Measurements from ENCODE around the gene ALK.

DNA sequence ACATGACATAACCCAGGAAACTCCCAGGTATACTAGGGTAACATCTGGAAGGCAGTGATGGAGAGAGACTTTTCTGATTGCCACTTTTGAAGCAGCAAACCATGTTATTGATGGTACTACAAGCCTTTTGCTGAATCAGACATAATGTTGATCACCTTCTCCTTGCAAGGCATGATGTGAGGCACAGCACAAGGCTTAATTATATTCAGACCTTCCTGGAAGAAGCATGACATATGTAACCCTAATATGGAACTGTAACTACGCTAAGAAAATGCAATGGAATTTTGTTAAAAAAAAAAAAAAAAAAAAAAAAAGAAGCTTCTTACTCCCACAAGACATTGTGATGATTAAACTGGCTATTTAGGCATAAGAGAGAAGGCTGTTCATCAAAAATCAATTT is 145.4 kb downstream of the ALK start:
- TF ChIP-seq POLR2AphosphoS5 (IDR thresholded peaks at IDR 0.05; ENCODE audit: borderline replicate concordance, low read depth, low read length): no peak
- TF ChIP-seq EZH2 (IDR thresholded peaks at IDR 0.05): no peak
